22Rv1 (cell line): Measurements from ENCODE around the gene UBN1.

Source experiments
- H3K27ac ChIP-seq: fragments of 450-650 bp; 2 replicates; pipeline ENCODE4 v1.5.1; 2017
- ZFX ChIP-seq: fragments of 450-650 bp; IDR thresholded peaks from 2 replicates; pipeline ENCODE4 v1.6.1; 2017; ENCODE audit warnings: antibody characterized with exemption, borderline replicate concordance
- TF ChIP-seq, protein P1 (sequence below): fragments of 450-650 bp; IDR thresholded peaks from 2 replicates; pipeline ENCODE4 v1.5.1; 2017; ENCODE audit warnings: mild to moderate bottlenecking

Gene UBN1

DNA sequence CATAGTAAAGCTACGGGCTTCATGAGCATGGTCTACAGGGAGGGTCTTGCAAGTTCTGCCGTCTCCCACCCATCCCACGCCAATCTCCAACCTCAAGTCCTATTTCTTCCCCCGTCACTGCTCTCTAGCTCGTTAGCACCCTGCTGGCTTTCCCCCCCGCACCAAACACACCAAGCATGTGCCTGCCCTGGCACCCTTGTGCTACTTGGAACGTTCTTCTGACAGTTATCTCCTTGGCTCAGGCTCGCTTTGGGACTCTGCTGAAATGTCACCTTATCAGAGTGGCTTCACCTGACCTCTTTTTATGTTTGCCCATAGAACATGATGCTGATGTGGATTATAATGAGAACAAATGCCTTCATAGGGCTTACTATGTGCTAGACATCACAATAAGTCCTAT is 22.1 kb upstream of the UBN1 start:
- TF ChIP-seq, protein P1, sequence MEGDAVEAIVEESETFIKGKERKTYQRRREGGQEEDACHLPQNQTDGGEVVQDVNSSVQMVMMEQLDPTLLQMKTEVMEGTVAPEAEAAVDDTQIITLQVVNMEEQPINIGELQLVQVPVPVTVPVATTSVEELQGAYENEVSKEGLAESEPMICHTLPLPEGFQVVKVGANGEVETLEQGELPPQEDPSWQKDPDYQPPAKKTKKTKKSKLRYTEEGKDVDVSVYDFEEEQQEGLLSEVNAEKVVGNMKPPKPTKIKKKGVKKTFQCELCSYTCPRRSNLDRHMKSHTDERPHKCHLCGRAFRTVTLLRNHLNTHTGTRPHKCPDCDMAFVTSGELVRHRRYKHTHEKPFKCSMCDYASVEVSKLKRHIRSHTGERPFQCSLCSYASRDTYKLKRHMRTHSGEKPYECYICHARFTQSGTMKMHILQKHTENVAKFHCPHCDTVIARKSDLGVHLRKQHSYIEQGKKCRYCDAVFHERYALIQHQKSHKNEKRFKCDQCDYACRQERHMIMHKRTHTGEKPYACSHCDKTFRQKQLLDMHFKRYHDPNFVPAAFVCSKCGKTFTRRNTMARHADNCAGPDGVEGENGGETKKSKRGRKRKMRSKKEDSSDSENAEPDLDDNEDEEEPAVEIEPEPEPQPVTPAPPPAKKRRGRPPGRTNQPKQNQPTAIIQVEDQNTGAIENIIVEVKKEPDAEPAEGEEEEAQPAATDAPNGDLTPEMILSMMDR = no peak
- TF ChIP-seq ZFX = no peak
- H3K27ac ChIP-seq = no peak overlapping the region

DNA sequence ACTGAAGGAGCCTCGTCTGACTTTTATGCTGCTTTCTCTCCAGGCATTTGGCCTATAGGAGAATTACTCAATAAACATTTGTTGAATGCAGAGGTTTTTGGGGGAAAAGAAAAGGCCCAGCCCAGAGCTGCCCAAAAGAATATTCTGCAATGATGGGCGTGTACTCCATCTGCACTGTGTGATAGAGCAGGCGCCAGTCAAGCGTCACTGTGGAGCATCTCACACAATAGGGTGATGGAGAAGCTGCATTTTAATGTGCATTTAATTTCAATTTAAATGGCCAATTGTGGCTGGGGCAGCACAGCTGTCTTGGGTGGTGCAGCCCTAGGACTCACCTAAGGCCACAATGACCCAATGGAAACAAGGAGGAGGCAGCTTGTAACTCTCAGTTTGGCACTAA is 20.8 kb upstream of the UBN1 start:
- TF ChIP-seq, protein P1 = no peak
- TF ChIP-seq ZFX = no peak
- no peak overlapping the region for H3K27ac ChIP-seq

DNA sequence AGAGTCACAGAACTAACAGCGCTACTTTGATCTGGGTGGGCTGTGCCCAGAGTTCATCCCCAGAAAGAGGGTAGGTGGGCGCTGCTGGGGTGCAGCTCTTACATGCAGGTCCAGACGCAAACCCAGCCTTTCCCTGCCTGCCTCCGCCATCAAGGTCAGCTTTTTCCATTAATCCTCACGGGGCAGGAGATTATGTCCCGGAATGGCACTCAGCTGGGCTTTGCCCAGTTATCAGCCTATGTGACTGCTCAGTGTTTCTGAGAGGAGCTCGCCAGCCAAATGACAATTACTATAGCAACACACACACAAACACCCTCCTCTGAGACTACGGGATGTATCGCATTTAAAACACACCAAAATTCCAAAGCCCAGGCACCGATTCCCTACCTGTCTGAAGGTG is 20.3 kb upstream of the UBN1 start:
- TF ChIP-seq ZFX = no peak
- TF ChIP-seq, protein P1 = no peak
- H3K27ac ChIP-seq = no peak overlapping the region

DNA sequence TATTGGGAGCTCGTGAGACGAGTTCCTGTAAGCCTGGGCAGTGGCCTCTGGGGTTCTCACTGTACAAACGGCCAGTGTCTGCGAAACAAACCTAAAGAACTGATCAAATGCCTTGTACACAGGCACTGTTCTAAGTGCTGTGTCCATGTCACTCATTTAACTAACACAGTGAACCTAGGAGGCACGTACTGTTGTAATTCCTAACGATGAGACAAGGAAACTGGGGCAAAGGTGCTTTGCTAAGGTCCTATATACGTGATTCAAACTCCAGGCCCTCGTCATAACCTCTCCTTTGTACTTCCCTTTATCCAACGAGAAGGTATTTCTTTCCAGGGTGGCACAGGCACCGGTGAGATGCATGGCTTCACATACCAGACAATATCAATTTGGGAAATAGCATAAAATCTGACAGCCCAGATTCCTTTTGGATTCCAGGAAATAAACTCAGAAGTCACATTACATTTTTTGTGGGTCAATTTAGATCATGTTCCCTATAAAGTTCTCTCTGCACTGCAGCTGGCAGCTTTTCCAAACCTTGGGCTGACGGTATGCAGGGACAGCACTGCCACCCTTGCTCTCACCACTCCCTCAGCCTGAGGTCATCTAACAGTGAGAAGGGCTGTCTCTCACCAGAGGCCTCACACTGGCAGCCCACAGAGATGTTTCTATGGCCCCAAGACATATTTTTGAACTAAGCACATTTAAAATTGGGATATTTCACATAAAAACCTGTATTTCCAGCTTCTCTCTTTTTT is 18.5 kb upstream of the UBN1 start:
- no peak for TF ChIP-seq ZFX
- TF ChIP-seq, protein P1 = no peak
- no peak overlapping the region for H3K27ac ChIP-seq

DNA sequence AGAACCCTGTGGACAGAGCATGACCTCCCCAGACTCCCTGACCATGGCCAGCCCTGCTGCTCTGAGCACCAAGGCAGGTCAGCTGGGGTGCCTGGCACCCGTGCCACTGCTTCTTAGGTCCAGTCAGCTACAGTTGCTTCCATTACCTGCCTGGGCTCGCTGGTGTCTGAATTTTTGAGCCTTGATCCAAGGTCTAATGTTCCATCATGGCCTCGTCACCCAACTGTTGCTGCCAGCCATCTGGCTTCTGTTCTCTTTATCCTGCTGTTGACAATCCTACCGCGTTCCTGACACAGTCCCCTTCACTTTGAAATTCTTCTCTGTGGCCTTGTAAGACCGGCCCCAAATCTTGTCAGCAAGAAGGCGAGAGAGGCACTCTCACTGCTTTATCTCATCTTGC is 16.9 kb upstream of the UBN1 start:
- H3K27ac ChIP-seq = no peak overlapping the region
- TF ChIP-seq, protein P1 = no peak

DNA sequence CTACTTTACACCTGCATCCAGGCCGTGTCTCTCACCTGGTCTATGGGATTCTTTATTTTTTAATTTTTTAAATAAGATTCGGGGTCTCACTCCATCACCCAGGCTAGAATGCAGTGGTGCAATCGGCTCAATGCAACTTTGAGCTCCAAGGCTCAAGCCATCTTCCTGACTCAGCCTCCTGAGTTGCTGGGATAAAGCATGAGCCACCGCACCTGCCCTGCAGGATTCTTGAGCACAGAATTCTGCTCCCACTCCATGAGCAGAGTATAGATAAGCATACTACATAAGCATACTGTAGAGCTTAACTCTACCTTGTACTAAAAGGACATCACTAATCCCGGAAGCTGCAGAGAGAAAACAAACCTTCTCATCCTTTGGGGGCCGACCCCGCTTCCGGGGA is 15.7 kb upstream of the UBN1 start:
- TF ChIP-seq, protein P1 = no peak
- TF ChIP-seq ZFX = no peak
- no peak overlapping the region for H3K27ac ChIP-seq

DNA sequence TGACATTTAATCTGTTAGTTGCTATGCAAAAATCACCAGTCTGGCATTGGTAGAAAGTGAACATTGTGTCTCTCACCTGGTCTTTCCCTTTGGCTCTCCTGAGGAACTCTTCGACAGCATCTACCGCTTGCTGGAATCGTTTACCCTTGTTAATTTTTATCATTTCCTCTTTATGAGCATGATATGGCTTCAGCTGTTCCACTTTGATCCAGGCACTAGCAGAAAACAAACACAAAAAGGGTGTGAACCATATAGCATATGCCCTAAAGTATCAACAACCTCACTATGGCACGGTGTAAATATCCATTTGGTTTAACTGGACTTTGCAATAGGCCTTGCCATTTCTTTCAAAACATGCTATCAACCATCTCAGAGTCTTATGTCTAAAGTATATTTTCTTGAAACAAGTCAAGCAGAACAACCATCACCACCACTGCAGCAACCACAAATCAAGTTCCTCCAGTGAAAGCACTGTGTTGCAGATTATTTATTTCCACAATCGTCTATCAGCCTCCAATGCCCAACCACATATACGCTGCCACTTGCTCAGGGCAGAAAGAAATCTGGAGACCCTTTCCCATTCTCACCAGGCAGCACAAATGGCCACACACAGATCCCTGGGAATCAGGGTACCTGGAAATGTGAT is 14.5 kb upstream of the UBN1 start:
- TF ChIP-seq, protein P1 = no peak
- TF ChIP-seq ZFX = no peak
- H3K27ac ChIP-seq = no peak overlapping the region
